ENCODE data around the gene TPM1. TPM values are rescaled to one million over a fixed set of nuclear protein-coding genes. Genes with fewer than 3 reads are reported as not detected.

TPM1 gene
- total and polyA plus RNA-seq, 4 donors, result 64.7 to 101 (median 71.5) TPM

DNA sequence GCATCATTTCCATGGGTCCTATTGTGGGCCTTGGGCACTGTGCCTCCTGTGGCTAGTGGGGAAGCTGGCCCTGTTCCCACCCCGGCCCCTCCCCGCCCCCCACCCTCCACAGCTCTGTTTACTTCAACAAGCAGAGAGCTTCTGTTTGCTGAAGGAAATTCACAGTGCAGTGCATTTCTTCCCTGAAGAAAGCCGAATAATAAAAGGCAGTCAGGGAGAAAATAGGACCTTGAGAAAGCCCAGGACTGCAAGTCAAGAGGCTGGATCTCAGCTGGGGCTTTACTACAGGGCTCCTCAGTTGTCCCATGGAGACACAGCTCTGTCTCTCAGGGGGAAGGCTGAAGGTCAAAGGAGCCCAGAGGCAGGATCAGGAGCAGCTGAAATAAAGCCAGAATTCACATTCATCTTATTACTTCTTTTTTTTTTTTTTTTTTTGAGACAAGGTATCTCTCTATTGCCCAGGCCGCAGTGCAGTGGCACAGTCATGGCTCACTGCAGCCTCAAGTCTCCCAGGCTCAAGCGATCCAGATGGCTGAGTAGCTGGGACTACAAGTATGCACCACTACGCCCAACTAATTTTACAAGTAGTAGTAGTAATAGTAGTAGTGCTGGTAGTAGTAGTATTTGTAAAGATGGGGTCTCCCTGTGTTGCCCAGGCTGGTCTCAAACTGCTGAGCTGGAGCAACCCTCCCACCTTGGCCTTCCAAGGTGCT lies 46.1 kb downstream of the TPM1 start:
- Histone ChIP-seq H3K27ac (ENCODE audit: low read depth in 1 of 2, low read length in 2 of 2) (no peak overlapping the region), H3K27me3 (ENCODE audit: control insufficient read depth in 4 of 4, insufficient read depth in 4 of 4, low read length in 3 of 4) (no peaks in the 10 kb centered on the region), H3K4me3 (ENCODE audit: low read depth in 1 of 3, low read length in 3 of 3) (no peak overlapping the region), H3K4me1 (ENCODE audit: control insufficient read depth in 4 of 4, insufficient read depth in 4 of 4, low read length in 3 of 4) (peaks cover 0 to 5% (median 3%) of the 10 kb centered on the region in 4 donors), H3K9me3 (ENCODE audit: control insufficient read depth in 4 of 4, low read length in 3 of 4) (no peaks in the 10 kb centered on the region), H3K9ac (ENCODE audit: low read depth in 1 of 2, low read length in 2 of 2) (no peak overlapping the region), H3K36me3 (ENCODE audit: control insufficient read depth in 4 of 4, insufficient read depth in 3 of 4, low read depth in 1 of 4, low read length in 3 of 4) (no peaks in the 10 kb centered on the region)
- 67% methylated on average over 6 of the region's 6 CpGs for WGBS
- no peak for DNase-seq (ENCODE audit: low spot score)
- no peak for TF ChIP-seq SP1 (IDR thresholded peaks at IDR 0.05)
- TF ChIP-seq FOXA2 (IDR thresholded peaks at IDR 0.05), result no peak
- TF ChIP-seq HNF4A (conservative IDR thresholded peaks at IDR 0.05), result no peak
- TF ChIP-seq EGR1 (IDR thresholded peaks at IDR 0.05; ENCODE audit: low read depth in 2 of 2), result no peak
- no peak for TF ChIP-seq TAF1 (conservative IDR thresholded peaks at IDR 0.05)
- TF ChIP-seq NR2F2 (IDR thresholded peaks at IDR 0.05), result no peak
- TF ChIP-seq, protein P1, sequence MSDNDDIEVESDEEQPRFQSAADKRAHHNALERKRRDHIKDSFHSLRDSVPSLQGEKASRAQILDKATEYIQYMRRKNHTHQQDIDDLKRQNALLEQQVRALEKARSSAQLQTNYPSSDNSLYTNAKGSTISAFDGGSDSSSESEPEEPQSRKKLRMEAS (IDR thresholded peaks at IDR 0.05), result no peak
- TF ChIP-seq, protein P2, sequence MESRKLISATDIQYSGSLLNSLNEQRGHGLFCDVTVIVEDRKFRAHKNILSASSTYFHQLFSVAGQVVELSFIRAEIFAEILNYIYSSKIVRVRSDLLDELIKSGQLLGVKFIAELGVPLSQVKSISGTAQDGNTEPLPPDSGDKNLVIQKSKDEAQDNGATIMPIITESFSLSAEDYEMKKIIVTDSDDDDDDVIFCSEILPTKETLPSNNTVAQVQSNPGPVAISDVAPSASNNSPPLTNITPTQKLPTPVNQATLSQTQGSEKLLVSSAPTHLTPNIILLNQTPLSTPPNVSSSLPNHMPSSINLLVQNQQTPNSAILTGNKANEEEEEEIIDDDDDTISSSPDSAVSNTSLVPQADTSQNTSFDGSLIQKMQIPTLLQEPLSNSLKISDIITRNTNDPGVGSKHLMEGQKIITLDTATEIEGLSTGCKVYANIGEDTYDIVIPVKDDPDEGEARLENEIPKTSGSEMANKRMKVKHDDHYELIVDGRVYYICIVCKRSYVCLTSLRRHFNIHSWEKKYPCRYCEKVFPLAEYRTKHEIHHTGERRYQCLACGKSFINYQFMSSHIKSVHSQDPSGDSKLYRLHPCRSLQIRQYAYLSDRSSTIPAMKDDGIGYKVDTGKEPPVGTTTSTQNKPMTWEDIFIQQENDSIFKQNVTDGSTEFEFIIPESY (IDR thresholded peaks at IDR 0.05), result no peak
- no peak for TF ChIP-seq HNF4G (IDR thresholded peaks at IDR 0.05)
- no peak for TF ChIP-seq RAD21 (IDR thresholded peaks at IDR 0.05)

DNA sequence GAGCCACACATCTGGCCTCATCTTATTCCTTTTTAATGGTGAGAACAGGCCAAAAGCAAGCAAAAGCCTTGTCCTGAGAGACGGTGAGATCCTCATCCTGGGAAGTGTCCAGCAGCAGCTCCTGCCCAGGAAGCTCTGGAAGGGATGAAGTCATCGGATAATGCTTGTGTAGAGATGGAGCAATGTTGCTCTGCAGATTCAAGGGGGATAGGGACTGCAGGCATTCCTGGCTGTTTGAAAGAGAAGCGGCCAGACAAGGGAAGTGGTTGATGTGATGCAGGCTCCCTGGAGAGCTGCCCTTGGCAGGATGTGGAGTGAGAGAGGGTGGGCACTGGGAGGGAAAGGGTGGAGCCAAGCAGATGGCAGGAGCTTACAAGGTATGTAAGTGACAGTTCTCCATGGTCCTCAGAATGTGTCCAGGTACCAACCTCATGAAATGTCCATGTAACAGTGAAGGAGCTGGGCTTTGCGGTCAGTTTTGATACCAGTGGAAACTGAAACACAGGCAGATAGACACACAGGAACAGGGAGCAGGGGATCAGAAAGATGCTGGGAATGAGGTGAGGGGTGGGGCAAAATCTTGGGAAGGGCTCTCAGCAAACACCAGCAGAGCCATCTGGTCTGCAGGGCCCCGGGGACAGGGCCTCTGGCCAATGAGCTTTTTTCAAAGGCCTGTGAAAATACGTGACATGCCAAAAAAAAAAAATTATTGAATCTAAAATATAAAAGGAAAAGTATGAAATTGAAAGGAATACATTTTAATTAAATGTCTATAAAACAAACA lies 46.9 kb downstream of the TPM1 start:
- H3K36me3 ChIP-seq (ENCODE audit: control insufficient read depth in 4 of 4, insufficient read depth in 3 of 4, low read depth in 1 of 4, low read length in 3 of 4), result no peaks in the 10 kb centered on the region
- 80% methylated on average over 6 of the region's 6 CpGs for WGBS
- no peak for TF ChIP-seq HNF4A (conservative IDR thresholded peaks at IDR 0.05)
- no peak for TF ChIP-seq JUND (IDR thresholded peaks at IDR 0.05)
- no peak for TF ChIP-seq FOXA1 (IDR thresholded peaks at IDR 0.05)
- TF ChIP-seq, protein P3, sequence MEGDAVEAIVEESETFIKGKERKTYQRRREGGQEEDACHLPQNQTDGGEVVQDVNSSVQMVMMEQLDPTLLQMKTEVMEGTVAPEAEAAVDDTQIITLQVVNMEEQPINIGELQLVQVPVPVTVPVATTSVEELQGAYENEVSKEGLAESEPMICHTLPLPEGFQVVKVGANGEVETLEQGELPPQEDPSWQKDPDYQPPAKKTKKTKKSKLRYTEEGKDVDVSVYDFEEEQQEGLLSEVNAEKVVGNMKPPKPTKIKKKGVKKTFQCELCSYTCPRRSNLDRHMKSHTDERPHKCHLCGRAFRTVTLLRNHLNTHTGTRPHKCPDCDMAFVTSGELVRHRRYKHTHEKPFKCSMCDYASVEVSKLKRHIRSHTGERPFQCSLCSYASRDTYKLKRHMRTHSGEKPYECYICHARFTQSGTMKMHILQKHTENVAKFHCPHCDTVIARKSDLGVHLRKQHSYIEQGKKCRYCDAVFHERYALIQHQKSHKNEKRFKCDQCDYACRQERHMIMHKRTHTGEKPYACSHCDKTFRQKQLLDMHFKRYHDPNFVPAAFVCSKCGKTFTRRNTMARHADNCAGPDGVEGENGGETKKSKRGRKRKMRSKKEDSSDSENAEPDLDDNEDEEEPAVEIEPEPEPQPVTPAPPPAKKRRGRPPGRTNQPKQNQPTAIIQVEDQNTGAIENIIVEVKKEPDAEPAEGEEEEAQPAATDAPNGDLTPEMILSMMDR (IDR thresholded peaks at IDR 0.05; ENCODE audit: low read depth, low read length, missing input control), result no peak
- TF ChIP-seq RAD21 (IDR thresholded peaks at IDR 0.05), result no peak
- TF ChIP-seq, protein P1 (IDR thresholded peaks at IDR 0.05), result no peak
- TF ChIP-seq FOXA2 (IDR thresholded peaks at IDR 0.05), result no peak
- no peak for TF ChIP-seq SP1 (IDR thresholded peaks at IDR 0.05)
- no peak for TF ChIP-seq GABPA (IDR thresholded peaks at IDR 0.05 in 1 of 2, conservative IDR thresholded peaks at IDR 0.05 in 1 of 2)
- TF ChIP-seq, protein P4, sequence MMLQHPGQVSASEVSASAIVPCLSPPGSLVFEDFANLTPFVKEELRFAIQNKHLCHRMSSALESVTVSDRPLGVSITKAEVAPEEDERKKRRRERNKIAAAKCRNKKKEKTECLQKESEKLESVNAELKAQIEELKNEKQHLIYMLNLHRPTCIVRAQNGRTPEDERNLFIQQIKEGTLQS (IDR thresholded peaks at IDR 0.05), result no peak
- no peak for TF ChIP-seq EGR1 (IDR thresholded peaks at IDR 0.05; ENCODE audit: low read depth in 2 of 2)
- TF ChIP-seq YY1 (IDR thresholded peaks at IDR 0.05), result no peak
- H3K9me3 ChIP-seq (ENCODE audit: control insufficient read depth in 4 of 4, low read length in 3 of 4), result no peaks in the 10 kb centered on the region
- no peaks in the 10 kb centered on the region for H3K27me3 ChIP-seq (ENCODE audit: control insufficient read depth in 4 of 4, insufficient read depth in 4 of 4, low read length in 3 of 4)
- no peak overlapping the region for H3K9ac ChIP-seq (ENCODE audit: low read depth in 1 of 2, low read length in 2 of 2)
- peaks cover 0 to 6% (median 3%) of the 10 kb centered on the region in 4 donors for H3K4me1 ChIP-seq (ENCODE audit: control insufficient read depth in 4 of 4, insufficient read depth in 4 of 4, low read length in 3 of 4)
- DNase-seq (ENCODE audit: low spot score), result no peak
- H3K4me3 ChIP-seq (ENCODE audit: low read depth in 1 of 3, low read length in 3 of 3), result no peak overlapping the region
- no peak overlapping the region for H3K27ac ChIP-seq (ENCODE audit: low read depth in 1 of 2, low read length in 2 of 2)

Measured in liver (tissue), 9 donors.